ENCODE data around the gene B3GNT8.
"Not testable (repeated sequence)": the region's sequence is repeated elsewhere in the genome, so short reads cannot be mapped to it uniquely, and the experiment has no call there.

B3GNT8 gene

DNA sequence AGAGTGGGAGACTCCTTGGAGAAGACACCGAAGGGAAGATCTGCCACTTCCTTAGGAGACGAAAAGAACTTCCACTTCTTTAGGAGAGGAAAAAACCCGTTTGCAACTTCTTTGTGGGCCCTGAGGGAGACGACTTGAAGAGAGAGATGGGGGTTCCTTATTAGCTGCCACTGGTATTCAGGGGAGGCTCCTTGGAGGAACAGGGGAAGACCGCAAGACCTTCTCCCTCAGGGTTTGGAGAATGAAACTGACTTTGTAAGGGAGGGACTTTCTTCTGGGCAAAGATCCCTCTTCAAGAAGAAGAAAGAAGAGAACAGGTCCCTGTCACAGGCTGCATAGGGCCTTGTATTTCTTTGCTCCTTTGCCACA, 29.1 kb downstream of the B3GNT8 start:
- H3K4me1 ChIP-seq (ENCODE audit: control insufficient read depth, low read depth, low read length), result peaks cover 6% of the 10 kb centered on the region
- peak overlapping the region; percentile 99 for H3K4me3 ChIP-seq (ENCODE audit: low read length)
- peaks cover 3% of the 10 kb centered on the region for H3K36me3 ChIP-seq (ENCODE audit: control insufficient read depth, low read depth, low read length)
- H3K27me3 ChIP-seq (ENCODE audit: control insufficient read depth, insufficient read depth, low read length), result no peaks in the 10 kb centered on the region
- H3K9me3 ChIP-seq (ENCODE audit: control insufficient read depth, low read depth, low read length), result no peaks in the 10 kb centered on the region
- H3K9ac ChIP-seq (ENCODE audit: low read length), result peak overlapping the region; percentile 97
- H3K27ac ChIP-seq (ENCODE audit: low read length), result peak overlapping the region; percentile 90

DNA sequence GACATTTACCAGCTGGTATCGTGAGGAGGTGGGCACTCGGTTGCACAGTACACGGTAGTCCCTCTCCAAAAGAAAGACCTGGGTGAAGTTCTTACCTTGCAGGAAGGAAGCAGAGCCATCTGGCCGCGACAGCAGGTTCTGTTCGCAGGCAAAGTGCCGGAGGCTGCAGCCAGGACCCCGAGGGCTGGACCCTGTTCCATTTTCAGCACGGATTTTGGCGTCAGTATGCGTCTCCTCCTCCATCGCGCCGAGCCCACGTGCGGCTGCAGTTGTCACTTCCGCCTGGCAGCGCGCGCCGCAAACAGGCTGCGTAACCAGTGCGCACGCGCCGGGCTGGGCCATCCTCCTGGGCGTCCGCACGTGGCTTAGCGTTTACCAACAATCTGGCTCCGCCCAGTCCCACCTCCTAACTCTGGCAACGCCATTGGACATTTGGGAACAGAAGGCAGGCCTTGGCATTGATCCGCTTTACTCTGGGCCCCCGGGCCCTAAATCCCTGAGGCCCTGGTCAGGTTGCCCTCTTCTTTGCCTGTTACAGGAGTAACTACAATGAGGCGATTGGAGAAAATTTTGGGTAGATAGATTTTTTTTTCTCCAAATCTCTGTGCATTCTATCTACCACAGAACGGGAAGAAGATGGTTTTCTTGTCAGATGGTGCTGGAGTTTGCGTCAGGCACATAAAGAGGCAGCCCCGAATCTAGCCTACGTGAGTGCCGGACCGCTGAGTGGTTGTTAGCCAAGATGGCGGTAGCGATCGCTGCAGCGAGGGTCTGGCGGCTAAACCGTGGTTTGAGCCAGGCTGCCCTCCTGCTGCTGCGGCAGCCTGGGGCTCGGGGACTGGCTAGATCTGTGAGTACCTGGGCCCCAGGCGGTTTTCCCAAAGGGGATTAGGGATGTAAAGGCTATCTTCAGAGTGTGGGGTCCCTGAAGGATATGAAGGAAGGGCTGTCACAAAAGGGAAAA, 29.8 kb downstream of the B3GNT8 start, which contains the start of the genes BCKDHA and EXOSC5:
Gene BCKDHA (plus strand): TSS at position 733 of the 964 bp plus-strand sequence. CDS start 10 bp downstream, at position 743.
Gene EXOSC5 (minus strand): TSS at position 274 of the 964 bp plus-strand sequence. CDS start 31 bp downstream, at position 243.
- H3K4me1 ChIP-seq (ENCODE audit: control insufficient read depth, low read depth, low read length), result peaks cover 6% of the 10 kb centered on the region
- peak within 1 kb of the TSS; percentile 99 for H3K4me3 ChIP-seq (ENCODE audit: low read length)
- no peaks in the 10 kb centered on the region for H3K27me3 ChIP-seq (ENCODE audit: control insufficient read depth, insufficient read depth, low read length)
- peaks cover 3% of the 10 kb centered on the region for H3K36me3 ChIP-seq (ENCODE audit: control insufficient read depth, low read depth, low read length)
- no peaks in the 10 kb centered on the region for H3K9me3 ChIP-seq (ENCODE audit: control insufficient read depth, low read depth, low read length)
- peak within 1 kb of the TSS; percentile 90 for H3K27ac ChIP-seq (ENCODE audit: low read length)
- H3K9ac ChIP-seq (ENCODE audit: low read length), result peak within 1 kb of the TSS; percentile 97

DNA sequence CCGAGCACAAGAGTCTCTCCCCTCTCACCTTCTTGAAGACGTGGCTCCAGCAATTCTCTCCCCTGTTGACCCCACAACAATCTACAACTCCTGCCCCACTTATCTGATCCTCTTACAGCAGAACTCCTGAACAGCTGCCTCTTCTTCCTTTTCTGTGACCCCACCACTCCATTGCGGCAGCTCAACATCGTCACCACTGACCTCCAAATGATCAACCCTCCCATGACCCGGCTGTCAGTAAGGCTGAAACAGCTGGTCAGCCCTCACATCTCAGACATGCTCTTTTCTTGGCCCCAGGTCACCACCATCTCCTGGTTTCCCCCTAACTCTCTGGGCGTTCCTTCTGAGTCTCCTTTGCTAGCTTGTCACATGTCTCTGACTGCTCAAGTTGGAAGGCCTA, 31.8 kb downstream of the B3GNT8 start:
- Histone ChIP-seq H3K9me3 (ENCODE audit: control insufficient read depth, low read depth, low read length) (no peaks in the 10 kb centered on the region), H3K27me3 (ENCODE audit: control insufficient read depth, insufficient read depth, low read length) (no peaks in the 10 kb centered on the region), H3K4me3 (ENCODE audit: low read length) (no peak overlapping the region), H3K27ac (ENCODE audit: low read length) (no peak overlapping the region), H3K4me1 (ENCODE audit: control insufficient read depth, low read depth, low read length) (peaks cover 6% of the 10 kb centered on the region), H3K9ac (ENCODE audit: low read length) (no peak overlapping the region), H3K36me3 (ENCODE audit: control insufficient read depth, low read depth, low read length) (peaks cover 15% of the 10 kb centered on the region)

- no peak overlapping the region for H3K27ac ChIP-seq (ENCODE audit: low read length)
- no peaks in the 10 kb centered on the region for H3K9me3 ChIP-seq (ENCODE audit: control insufficient read depth, low read depth, low read length)
- H3K9ac ChIP-seq (ENCODE audit: low read length), result no peak overlapping the region
- no peak overlapping the region for H3K4me3 ChIP-seq (ENCODE audit: low read length)
- H3K4me1 ChIP-seq (ENCODE audit: control insufficient read depth, low read depth, low read length), result no peaks in the 10 kb centered on the region
- H3K27me3 ChIP-seq (ENCODE audit: control insufficient read depth, insufficient read depth, low read length), result no peaks in the 10 kb centered on the region
- peaks cover 25% of the 10 kb centered on the region for H3K36me3 ChIP-seq (ENCODE audit: control insufficient read depth, low read depth, low read length)
Measured at GRCh38 chr19:41392775-41393174, 34.4 kb downstream of the B3GNT8 start.

GRCh38 chr19:41391618-41392017, 35.6 kb downstream of the B3GNT8 start:
- no peaks in the 10 kb centered on the region for H3K4me1 ChIP-seq (ENCODE audit: control insufficient read depth, low read depth, low read length)
- no peak overlapping the region for H3K27ac ChIP-seq (ENCODE audit: low read length)
- H3K36me3 ChIP-seq (ENCODE audit: control insufficient read depth, low read depth, low read length), result peaks cover 31% of the 10 kb centered on the region
- H3K27me3 ChIP-seq (ENCODE audit: control insufficient read depth, insufficient read depth, low read length), result no peaks in the 10 kb centered on the region
- H3K4me3 ChIP-seq (ENCODE audit: low read length), result no peak overlapping the region
- H3K9me3 ChIP-seq (ENCODE audit: control insufficient read depth, low read depth, low read length), result no peaks in the 10 kb centered on the region
- no peak overlapping the region for H3K9ac ChIP-seq (ENCODE audit: low read length)

DNA sequence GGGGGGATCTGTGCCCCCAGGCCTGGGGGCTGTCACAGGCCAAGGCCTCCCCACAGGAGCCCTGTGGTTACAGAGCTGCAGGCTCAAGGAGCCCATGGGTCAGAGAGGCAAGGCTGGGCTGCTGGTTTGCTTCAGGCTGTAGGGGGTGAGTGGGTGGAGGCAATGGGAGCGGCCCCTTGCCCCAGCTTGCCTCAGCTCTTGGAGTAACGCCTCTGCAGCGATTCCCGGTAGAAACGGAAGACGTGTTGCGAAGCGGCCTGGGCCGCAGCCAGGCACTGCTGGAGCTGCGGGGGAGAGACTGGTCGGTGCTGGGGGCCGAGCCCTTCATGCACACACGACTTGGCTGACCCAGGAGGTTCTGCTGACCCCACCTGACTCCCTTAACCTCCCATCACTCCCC, 40.7 kb downstream of the B3GNT8 start:
- peaks cover 31% of the 10 kb centered on the region for H3K36me3 ChIP-seq (ENCODE audit: control insufficient read depth, low read depth, low read length)
- no peaks in the 10 kb centered on the region for H3K9me3 ChIP-seq (ENCODE audit: control insufficient read depth, low read depth, low read length)

DNA sequence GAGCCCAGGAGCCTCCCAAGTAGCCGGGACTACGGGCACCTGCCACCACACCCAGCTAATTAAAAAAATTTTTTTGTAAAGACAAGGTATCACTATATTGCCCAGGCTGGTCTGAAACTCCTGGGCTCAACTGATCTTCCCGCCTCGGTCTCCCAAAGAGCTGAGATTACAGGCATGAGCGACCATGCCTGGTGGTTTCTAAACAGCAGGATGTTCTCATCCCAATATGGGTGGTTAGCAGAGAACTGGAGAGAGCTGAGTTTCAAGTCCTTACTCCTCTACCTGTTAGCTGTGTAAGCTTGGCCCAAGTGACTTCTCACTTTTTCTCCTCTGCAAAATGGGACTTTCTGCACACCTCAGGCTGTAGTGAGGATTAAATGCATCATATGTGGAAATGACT, 42.8 kb downstream of the B3GNT8 start:
- H3K9ac ChIP-seq (ENCODE audit: low read length), result no peak overlapping the region
- peaks cover 14% of the 10 kb centered on the region for H3K36me3 ChIP-seq (ENCODE audit: control insufficient read depth, low read depth, low read length)
- no peaks in the 10 kb centered on the region for H3K4me1 ChIP-seq (ENCODE audit: control insufficient read depth, low read depth, low read length)
- no peaks in the 10 kb centered on the region for H3K9me3 ChIP-seq (ENCODE audit: control insufficient read depth, low read depth, low read length)
- H3K27me3 ChIP-seq (ENCODE audit: control insufficient read depth, insufficient read depth, low read length), result no peaks in the 10 kb centered on the region
- no peak overlapping the region for H3K27ac ChIP-seq (ENCODE audit: low read length)
- no peak overlapping the region for H3K4me3 ChIP-seq (ENCODE audit: low read length)

More for the DNA sequence above, 40.7 kb downstream of the B3GNT8 start:
- H3K9ac ChIP-seq (ENCODE audit: low read length), result no peak overlapping the region
- no peak overlapping the region for H3K27ac ChIP-seq (ENCODE audit: low read length)
- H3K4me3 ChIP-seq (ENCODE audit: low read length), result no peak overlapping the region
- no peaks in the 10 kb centered on the region for H3K4me1 ChIP-seq (ENCODE audit: control insufficient read depth, low read depth, low read length)
- H3K27me3 ChIP-seq (ENCODE audit: control insufficient read depth, insufficient read depth, low read length), result no peaks in the 10 kb centered on the region

DNA sequence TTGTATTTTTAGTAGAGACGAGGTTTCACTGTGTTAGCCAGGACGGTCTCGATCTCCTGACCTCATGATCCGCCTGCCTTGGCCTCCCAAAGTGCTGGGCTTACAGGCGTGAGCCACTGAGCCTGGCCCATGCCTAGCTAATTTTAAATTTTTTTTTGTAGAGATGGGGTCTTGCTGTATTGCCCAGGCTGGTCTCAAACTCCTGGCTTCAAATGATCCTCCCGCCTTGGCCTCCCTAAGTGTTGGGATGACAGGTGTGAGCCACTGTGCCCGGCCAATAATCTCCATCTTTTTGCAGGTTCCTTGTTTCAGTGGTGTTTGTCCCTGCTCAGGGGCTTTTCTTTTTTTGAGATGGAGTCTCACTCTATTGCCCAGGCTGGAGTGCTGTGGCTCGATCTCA, 45.6 kb downstream of the B3GNT8 start:
- H3K27ac ChIP-seq (ENCODE audit: low read length); H3K27me3 ChIP-seq (ENCODE audit: control insufficient read depth, insufficient read depth, low read length); H3K9me3 ChIP-seq (ENCODE audit: control insufficient read depth, low read depth, low read length); H3K4me3 ChIP-seq (ENCODE audit: low read length); H3K36me3 ChIP-seq (ENCODE audit: control insufficient read depth, low read depth, low read length); H3K4me1 ChIP-seq (ENCODE audit: control insufficient read depth, low read depth, low read length); H3K9ac ChIP-seq (ENCODE audit: low read length): not testable (repeated sequence)

DNA sequence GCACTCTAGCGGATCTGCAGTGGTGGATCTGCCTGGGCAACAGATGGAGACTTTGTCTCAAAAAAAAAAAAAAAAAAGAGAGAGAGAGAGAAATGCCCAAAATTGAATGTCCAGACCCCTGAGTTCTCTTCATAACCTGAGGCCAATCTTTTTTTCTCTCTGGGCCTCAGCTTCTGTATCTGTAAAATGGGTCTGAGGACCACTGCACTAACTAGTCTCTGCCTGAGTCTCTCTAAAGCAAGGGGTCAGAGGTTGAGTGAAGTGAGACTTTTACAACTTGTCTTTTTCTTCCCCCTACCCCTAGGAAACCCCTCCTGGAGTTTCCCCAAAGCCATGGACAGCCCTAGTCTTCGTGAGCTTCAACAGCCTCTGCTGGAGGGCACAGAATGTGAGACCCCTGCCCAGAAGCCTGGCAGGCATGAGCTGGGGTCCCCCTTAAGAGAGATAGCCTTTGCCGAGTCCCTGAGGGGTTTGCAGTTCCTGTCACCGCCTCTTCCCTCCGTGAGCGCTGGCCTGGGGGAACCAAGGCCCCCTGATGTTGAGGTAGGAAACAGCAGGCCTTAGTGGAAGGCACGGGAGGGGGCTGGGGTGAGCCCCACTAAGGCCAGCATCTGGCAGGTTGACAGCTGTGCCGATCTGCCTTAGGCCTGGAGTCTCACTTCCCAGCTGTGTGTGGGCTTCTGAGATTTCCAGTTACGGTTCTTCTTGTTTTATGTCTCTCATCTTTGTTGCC, 49.0 kb downstream of the B3GNT8 start:
- Histone ChIP-seq H3K4me1 (ENCODE audit: control insufficient read depth, low read depth, low read length) (peaks cover 6% of the 10 kb centered on the region), H3K27ac (ENCODE audit: low read length) (no peak overlapping the region), H3K27me3 (ENCODE audit: control insufficient read depth, insufficient read depth, low read length) (peaks cover 8% of the 10 kb centered on the region), H3K9me3 (ENCODE audit: control insufficient read depth, low read depth, low read length) (no peaks in the 10 kb centered on the region), H3K9ac (ENCODE audit: low read length) (no peak overlapping the region), H3K36me3 (ENCODE audit: control insufficient read depth, low read depth, low read length) (no peaks in the 10 kb centered on the region), H3K4me3 (ENCODE audit: low read length) (no peak overlapping the region)

DNA sequence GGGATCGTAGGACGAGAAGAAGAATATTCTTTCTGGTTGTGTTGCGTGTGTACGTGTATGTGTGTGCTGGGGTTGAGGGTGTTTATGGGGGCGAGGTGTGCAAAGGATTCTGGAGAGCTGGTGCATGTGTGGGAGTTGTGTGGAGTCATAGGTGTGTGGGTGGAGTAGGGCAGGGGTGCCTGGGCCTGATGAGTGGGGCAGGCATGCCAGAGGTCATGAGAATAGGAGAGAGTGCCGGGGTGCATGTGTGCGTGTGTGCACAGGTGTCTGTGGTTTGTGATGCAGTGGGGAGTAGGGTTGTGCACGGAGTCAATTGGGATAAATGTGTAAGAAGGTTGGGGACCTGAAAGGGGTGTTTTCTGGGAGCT, 50.2 kb downstream of the B3GNT8 start:
- Histone ChIP-seq H3K9me3 (ENCODE audit: control insufficient read depth, low read depth, low read length) (no peaks in the 10 kb centered on the region), H3K4me3 (ENCODE audit: low read length) (peak overlapping the region; percentile 70), H3K4me1 (ENCODE audit: control insufficient read depth, low read depth, low read length) (peaks cover 6% of the 10 kb centered on the region), H3K27me3 (ENCODE audit: control insufficient read depth, insufficient read depth, low read length) (peaks cover 8% of the 10 kb centered on the region), H3K9ac (ENCODE audit: low read length) (peak overlapping the region; percentile 8), H3K27ac (ENCODE audit: low read length) (no peak overlapping the region), H3K36me3 (ENCODE audit: control insufficient read depth, low read depth, low read length) (no peaks in the 10 kb centered on the region)

DNA sequence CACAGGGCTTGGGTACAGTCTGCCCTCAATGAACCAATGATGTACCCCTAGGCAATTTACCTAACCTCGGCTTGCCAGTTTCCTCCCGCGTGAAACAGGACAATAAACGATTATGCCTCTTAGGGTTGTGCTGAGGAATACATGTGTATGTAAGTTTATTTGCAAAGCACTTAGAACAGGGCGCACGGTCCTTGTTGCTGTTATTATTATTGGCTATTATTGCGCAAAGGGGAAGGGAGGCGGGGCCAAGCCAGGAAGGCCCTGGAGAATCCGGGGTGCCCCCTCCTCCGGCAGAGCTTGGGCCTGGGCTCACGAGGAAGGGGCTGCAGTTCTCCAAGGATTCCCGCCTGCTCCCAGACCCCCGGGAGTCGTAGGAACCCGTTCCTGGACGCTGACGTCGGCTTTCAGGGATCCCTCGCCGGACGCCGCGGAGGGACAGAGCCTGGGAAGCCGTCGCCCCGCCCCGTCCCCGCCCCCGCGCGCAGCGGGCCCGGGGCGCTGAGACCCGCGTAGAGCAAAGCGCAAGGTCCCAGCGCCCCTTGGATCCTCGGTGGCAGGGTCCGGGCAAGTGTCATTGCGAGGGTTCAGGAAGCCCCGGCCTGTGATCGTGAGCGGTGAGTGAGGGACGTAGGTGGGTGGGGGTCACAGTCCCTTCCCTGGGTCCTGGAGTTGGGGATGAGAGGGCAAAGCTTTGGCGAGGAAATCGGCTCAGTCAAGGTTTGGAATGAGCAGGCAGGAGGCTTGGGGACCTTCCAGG, 50.8 kb downstream of the B3GNT8 start, which contains the start of gene TMEM91:
Gene TMEM91 (plus strand): TSS at position 293 of the 757 bp plus-strand sequence. CDS start 1,777 bp downstream, outside the sequence.
- H3K9ac ChIP-seq (ENCODE audit: low read length), result peak within 1 kb of the TSS; percentile 8
- peak within 1 kb of the TSS; percentile 70 for H3K4me3 ChIP-seq (ENCODE audit: low read length)
- H3K27ac ChIP-seq (ENCODE audit: low read length), result no peak within 1 kb of the TSS
- H3K4me1 ChIP-seq (ENCODE audit: control insufficient read depth, low read depth, low read length), result peaks cover 6% of the 10 kb centered on the region
- peaks cover 8% of the 10 kb centered on the region for H3K27me3 ChIP-seq (ENCODE audit: control insufficient read depth, insufficient read depth, low read length)
- no peaks in the 10 kb centered on the region for H3K36me3 ChIP-seq (ENCODE audit: control insufficient read depth, low read depth, low read length)
- no peaks in the 10 kb centered on the region for H3K9me3 ChIP-seq (ENCODE audit: control insufficient read depth, low read depth, low read length)
